ENCODE data around the gene KRTAP10-1. TPM values are rescaled to one million over a fixed set of nuclear protein-coding genes. Genes with fewer than 3 reads are reported as not detected.

Gene KRTAP10-1
- total and polyA plus RNA-seq, 5 donors from 2014 or later, result not detected

DNA sequence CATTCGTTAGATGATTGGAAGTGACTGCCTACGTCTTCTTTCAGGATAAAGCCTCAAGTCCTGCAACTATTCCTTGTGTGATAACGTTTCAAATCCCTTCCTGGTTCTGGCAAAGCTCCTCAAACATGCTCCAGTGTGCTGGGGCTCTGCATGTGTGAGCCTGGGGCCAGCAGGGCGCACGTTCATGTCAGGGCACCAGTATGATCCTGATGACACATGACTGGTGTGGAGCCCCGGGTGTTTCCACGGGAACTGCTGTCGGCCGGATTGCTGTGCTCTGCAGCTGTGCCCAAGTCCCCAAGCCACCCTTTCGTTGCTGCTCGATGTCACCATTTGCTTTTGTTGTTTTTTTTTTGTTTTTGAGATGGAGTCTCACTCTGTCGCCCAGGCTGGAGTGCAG, 21.3 kb downstream of the KRTAP10-1 start:
- DNase-seq, result no peak
- Mint-ChIP-seq H3K27ac (no peak overlapping the region), H3K9me3 (peaks cover 0 to 2% (median 0%) of the 10 kb centered on the region in 7 donors)

GRCh38 chr21:44517175-44517899, 22.7 kb downstream of the KRTAP10-1 start:
- Histone ChIP-seq H3K4me3 (ENCODE audit: low read depth, low read length) (no peak overlapping the region), H3K9me3 (ENCODE audit: control insufficient read depth in 2 of 2, low read length in 2 of 2) (no peaks in the 10 kb centered on the region), H3K27ac (ENCODE audit: insufficient read depth, low read length, poor library complexity, severe bottlenecking) (no peak overlapping the region), H3K27me3 (ENCODE audit: control insufficient read depth, insufficient read depth, low read length) (no peaks in the 10 kb centered on the region), H3K4me1 (ENCODE audit: control insufficient read depth, insufficient read depth, low read length, poor library complexity, severe bottlenecking) (no peaks in the 10 kb centered on the region), H3K36me3 (ENCODE audit: control insufficient read depth, insufficient read depth, low read length) (no peaks in the 10 kb centered on the region)
- H3K4me1 Mint-ChIP-seq, result peaks cover 0 to 6% (median 2%) of the 10 kb centered on the region in 4 donors
- H3K27me3 Mint-ChIP-seq, result peaks cover 8% of the 10 kb centered on the region
- no peaks in the 10 kb centered on the region for H3K36me3 Mint-ChIP-seq
- H3K27ac Mint-ChIP-seq, result peak overlapping the region in 1 of 3 donors; percentile 18
- H3K9me3 Mint-ChIP-seq, result peaks cover 0 to 2% (median 0%) of the 10 kb centered on the region in 7 donors
- DNase-seq (peak in 1 of 3 donors; percentile 13), ATAC-seq (ENCODE audit: low read depth in 2 of 2) (no peak)
- no peak overlapping the region for H3K4me3 Mint-ChIP-seq

More for the DNA sequence above, 21.3 kb downstream of the KRTAP10-1 start:
- H3K4me1 ChIP-seq (ENCODE audit: control insufficient read depth, insufficient read depth, low read length, poor library complexity, severe bottlenecking), result no peaks in the 10 kb centered on the region
- peaks cover 0 to 6% (median 2%) of the 10 kb centered on the region in 4 donors for H3K4me1 Mint-ChIP-seq
- no peaks in the 10 kb centered on the region for H3K27me3 ChIP-seq (ENCODE audit: control insufficient read depth, insufficient read depth, low read length)
- H3K36me3 Mint-ChIP-seq, result no peaks in the 10 kb centered on the region
- no peaks in the 10 kb centered on the region for H3K9me3 ChIP-seq (ENCODE audit: control insufficient read depth in 2 of 2, low read length in 2 of 2)
- no peaks in the 10 kb centered on the region for H3K36me3 ChIP-seq (ENCODE audit: control insufficient read depth, insufficient read depth, low read length)
- H3K27ac ChIP-seq (ENCODE audit: insufficient read depth, low read length, poor library complexity, severe bottlenecking), result no peak overlapping the region
- H3K4me3 Mint-ChIP-seq, result no peak overlapping the region
- no peak overlapping the region for H3K4me3 ChIP-seq (ENCODE audit: low read depth, low read length)
- H3K27me3 Mint-ChIP-seq, result peaks cover 8% of the 10 kb centered on the region
- no peak for ATAC-seq (ENCODE audit: low read depth in 2 of 2)

GRCh38 chr21:44516828-44517174, 23.2 kb downstream of the KRTAP10-1 start:
- Histone ChIP-seq H3K9me3 (ENCODE audit: control insufficient read depth in 2 of 2, low read length in 2 of 2) (no peaks in the 10 kb centered on the region), H3K36me3 (ENCODE audit: control insufficient read depth, insufficient read depth, low read length) (no peaks in the 10 kb centered on the region), H3K27ac (ENCODE audit: insufficient read depth, low read length, poor library complexity, severe bottlenecking) (no peak overlapping the region), H3K4me3 (ENCODE audit: low read depth, low read length) (no peak overlapping the region), H3K27me3 (ENCODE audit: control insufficient read depth, insufficient read depth, low read length) (no peaks in the 10 kb centered on the region), H3K4me1 (ENCODE audit: control insufficient read depth, insufficient read depth, low read length, poor library complexity, severe bottlenecking) (no peaks in the 10 kb centered on the region)
- DNase-seq (no peak), ATAC-seq (ENCODE audit: low read depth in 2 of 2) (no peak)
- Mint-ChIP-seq H3K4me1 (peaks cover 0 to 6% (median 2%) of the 10 kb centered on the region in 4 donors), H3K27ac (no peak overlapping the region), H3K36me3 (no peaks in the 10 kb centered on the region), H3K4me3 (no peak overlapping the region), H3K27me3 (peaks cover 8% of the 10 kb centered on the region), H3K9me3 (peaks cover 0 to 3% (median 0%) of the 10 kb centered on the region in 7 donors)

GRCh38 chr21:44516342-44516741, 23.7 kb downstream of the KRTAP10-1 start:
- ATAC-seq (ENCODE audit: low read depth in 2 of 2), result no peak
- H3K36me3 Mint-ChIP-seq, result no peaks in the 10 kb centered on the region
- Histone ChIP-seq H3K27me3 (ENCODE audit: control insufficient read depth, insufficient read depth, low read length) (no peaks in the 10 kb centered on the region), H3K4me1 (ENCODE audit: control insufficient read depth, insufficient read depth, low read length, poor library complexity, severe bottlenecking) (no peaks in the 10 kb centered on the region), H3K4me3 (ENCODE audit: low read depth, low read length) (no peak overlapping the region), H3K27ac (ENCODE audit: insufficient read depth, low read length, poor library complexity, severe bottlenecking) (no peak overlapping the region), H3K9me3 (ENCODE audit: control insufficient read depth in 2 of 2, low read length in 2 of 2) (no peaks in the 10 kb centered on the region), H3K36me3 (ENCODE audit: control insufficient read depth, insufficient read depth, low read length) (no peaks in the 10 kb centered on the region)
- no peak overlapping the region for H3K4me3 Mint-ChIP-seq
- no peak for DNase-seq
- peaks cover 0 to 3% (median 0%) of the 10 kb centered on the region in 7 donors for H3K9me3 Mint-ChIP-seq
- peaks cover 0 to 6% (median 2%) of the 10 kb centered on the region in 4 donors for H3K4me1 Mint-ChIP-seq
- H3K27ac Mint-ChIP-seq, result no peak overlapping the region
- H3K27me3 Mint-ChIP-seq, result peaks cover 8% of the 10 kb centered on the region

GRCh38 chr21:44515359-44516165, 24.4 kb downstream of the KRTAP10-1 start:
- Mint-ChIP-seq H3K27ac (peak overlapping the region in 1 of 3 donors; percentile 26), H3K9me3 (peaks cover 0 to 3% (median 0%) of the 10 kb centered on the region in 7 donors), H3K36me3 (no peaks in the 10 kb centered on the region), H3K27me3 (peaks cover 8% of the 10 kb centered on the region), H3K4me1 (peaks cover 0 to 6% (median 2%) of the 10 kb centered on the region in 4 donors), H3K4me3 (no peak overlapping the region)
- H3K9me3 ChIP-seq (ENCODE audit: control insufficient read depth in 2 of 2, low read length in 2 of 2), result no peaks in the 10 kb centered on the region
- H3K36me3 ChIP-seq (ENCODE audit: control insufficient read depth, insufficient read depth, low read length), result no peaks in the 10 kb centered on the region
- H3K4me1 ChIP-seq (ENCODE audit: control insufficient read depth, insufficient read depth, low read length, poor library complexity, severe bottlenecking), result peaks cover 5% of the 10 kb centered on the region
- no peak overlapping the region for H3K27ac ChIP-seq (ENCODE audit: insufficient read depth, low read length, poor library complexity, severe bottlenecking)
- ATAC-seq (ENCODE audit: low read depth in 2 of 2) (no peak), DNase-seq (no peak)
- no peaks in the 10 kb centered on the region for H3K27me3 ChIP-seq (ENCODE audit: control insufficient read depth, insufficient read depth, low read length)
- no peak overlapping the region for H3K4me3 ChIP-seq (ENCODE audit: low read depth, low read length)

DNA sequence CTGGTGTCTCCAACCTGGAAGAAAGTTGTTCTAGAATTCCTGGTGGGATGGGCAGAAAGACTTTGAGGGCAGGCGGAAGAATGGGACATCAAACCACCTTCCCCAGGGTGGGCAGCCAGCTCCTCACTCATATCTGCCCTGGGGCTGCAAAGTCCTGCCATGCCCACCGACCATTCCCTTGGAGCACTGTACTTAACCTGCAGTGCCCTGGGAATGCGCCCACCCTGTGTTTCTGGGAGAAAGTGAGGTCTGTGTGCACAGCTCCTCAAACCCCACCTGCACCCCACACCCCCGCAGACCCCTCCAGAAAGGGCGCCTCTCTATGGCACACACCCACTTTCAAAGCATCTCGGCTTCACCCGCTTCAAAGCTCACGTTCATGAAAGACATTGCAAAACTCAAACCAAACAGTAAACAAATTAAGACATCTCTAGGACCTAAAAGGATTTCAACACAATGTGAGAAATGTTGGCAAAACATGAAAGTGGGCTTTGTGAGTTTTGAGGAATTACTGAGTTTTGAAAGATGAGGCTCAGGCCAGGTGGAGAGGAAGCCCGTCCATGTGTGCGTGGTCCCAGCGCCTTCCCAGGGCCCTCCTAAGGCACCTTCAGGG, 25.1 kb downstream of the KRTAP10-1 start:
- H3K27ac ChIP-seq (ENCODE audit: insufficient read depth, low read length, poor library complexity, severe bottlenecking), result no peak overlapping the region
- Mint-ChIP-seq H3K27ac (peak overlapping the region in 1 of 3 donors; percentile 36), H3K4me1 (peaks cover 0 to 6% (median 2%) of the 10 kb centered on the region in 4 donors), H3K27me3 (peaks cover 8% of the 10 kb centered on the region), H3K9me3 (peaks cover 0 to 3% (median 0%) of the 10 kb centered on the region in 7 donors), H3K4me3 (no peak overlapping the region), H3K36me3 (no peaks in the 10 kb centered on the region)
- peaks cover 9% of the 10 kb centered on the region for H3K4me1 ChIP-seq (ENCODE audit: control insufficient read depth, insufficient read depth, low read length, poor library complexity, severe bottlenecking)
- H3K27me3 ChIP-seq (ENCODE audit: control insufficient read depth, insufficient read depth, low read length), result no peaks in the 10 kb centered on the region
- H3K9me3 ChIP-seq (ENCODE audit: control insufficient read depth in 2 of 2, low read length in 2 of 2), result no peaks in the 10 kb centered on the region
- DNase-seq (no peak), ATAC-seq (ENCODE audit: low read depth in 2 of 2) (no peak)
- no peaks in the 10 kb centered on the region for H3K36me3 ChIP-seq (ENCODE audit: control insufficient read depth, insufficient read depth, low read length)
- H3K4me3 ChIP-seq (ENCODE audit: low read depth, low read length), result no peak overlapping the region

DNA sequence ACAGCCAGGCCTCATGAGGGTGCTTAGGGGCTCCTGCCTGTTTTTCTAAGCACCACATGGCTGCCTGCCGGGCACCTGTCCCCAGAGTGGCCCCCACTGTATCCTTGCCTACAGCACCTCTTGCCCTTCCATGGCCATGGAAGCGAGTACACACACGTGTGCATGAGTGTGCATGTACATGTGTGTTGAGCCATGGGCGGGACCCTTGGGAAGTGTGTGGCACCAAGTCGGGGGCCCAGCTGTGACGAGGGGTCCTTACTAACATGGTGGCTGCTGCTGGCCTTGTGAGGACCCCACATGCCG, 25.8 kb downstream of the KRTAP10-1 start:
- no peak overlapping the region for H3K27ac ChIP-seq (ENCODE audit: insufficient read depth, low read length, poor library complexity, severe bottlenecking)
- no peaks in the 10 kb centered on the region for H3K27me3 ChIP-seq (ENCODE audit: control insufficient read depth, insufficient read depth, low read length)
- H3K4me1 Mint-ChIP-seq, result peaks cover 0 to 6% (median 2%) of the 10 kb centered on the region in 4 donors
- peaks cover 9% of the 10 kb centered on the region for H3K4me1 ChIP-seq (ENCODE audit: control insufficient read depth, insufficient read depth, low read length, poor library complexity, severe bottlenecking)
- no peak overlapping the region for H3K4me3 Mint-ChIP-seq
- DNase-seq, result no peak
- H3K27ac Mint-ChIP-seq, result no peak overlapping the region
- H3K27me3 Mint-ChIP-seq, result peaks cover 8% of the 10 kb centered on the region
- H3K36me3 Mint-ChIP-seq, result no peaks in the 10 kb centered on the region
- ATAC-seq (ENCODE audit: low read depth in 2 of 2), result no peak
- peaks cover 0 to 3% (median 0%) of the 10 kb centered on the region in 7 donors for H3K9me3 Mint-ChIP-seq
- H3K4me3 ChIP-seq (ENCODE audit: low read depth, low read length), result no peak overlapping the region
- no peaks in the 10 kb centered on the region for H3K9me3 ChIP-seq (ENCODE audit: control insufficient read depth in 2 of 2, low read length in 2 of 2)
- H3K36me3 ChIP-seq (ENCODE audit: control insufficient read depth, insufficient read depth, low read length), result no peaks in the 10 kb centered on the region

All from CD4-positive, CD25-positive, alpha-beta regulatory T cell (primary cell).